Measurements from ENCODE around the gene ANKRD10. TPM values are rescaled to one million over a fixed set of nuclear protein-coding genes. Genes with fewer than 3 reads are reported as not detected.

The ANKRD10 gene
- total RNA-seq, 6 experiments from 2014 or later, result 40.4 to 56.2 (median 44.3) TPM

GRCh38 chr13:110845520-110845919, 69.3 kb downstream of the ANKRD10 start:
- DNase-seq, result no peak
- intact Hi-C loops (cut with DNase I), result no loop called here
- Histone ChIP-seq H3K27me3 (no peaks in the 10 kb centered on the region), H3K27ac (no peak overlapping the region), H3K9me3 (no peaks in the 10 kb centered on the region), H3K4me3 (no peak overlapping the region), H3K36me3 (no peaks in the 10 kb centered on the region), H3K4me1 (no peaks in the 10 kb centered on the region)
- no peak for ATAC-seq
- TF ChIP-seq POLR2A (IDR thresholded peaks at IDR 0.05), result no peak
- TF ChIP-seq CTCF (IDR thresholded peaks at IDR 0.05), result no peak
- WGBS (ENCODE audit: insufficient coverage, low coverage, low lambda C conversion rate, missing lambda C conversion rate), result 40% methylated on average over 3 of the region's 3 CpGs

- DNase-seq (no peak), ATAC-seq (no peak)
- no peak for TF ChIP-seq CTCF (IDR thresholded peaks at IDR 0.05)
- TF ChIP-seq POLR2A (IDR thresholded peaks at IDR 0.05), result no peak
- WGBS (ENCODE audit: insufficient coverage, low coverage, low lambda C conversion rate, missing lambda C conversion rate), result 51% methylated on average over 3 of the region's 3 CpGs
- Histone ChIP-seq H3K4me1 (no peaks in the 10 kb centered on the region), H3K9me3 (no peaks in the 10 kb centered on the region), H3K4me3 (no peak overlapping the region), H3K36me3 (no peaks in the 10 kb centered on the region), H3K27ac (no peak overlapping the region), H3K27me3 (no peaks in the 10 kb centered on the region)
- intact Hi-C loops (cut with DNase I), result no loop called here
Measured at GRCh38 chr13:110841846-110842245, 73.0 kb downstream of the ANKRD10 start.

GRCh38 chr13:110841406-110841805, 73.5 kb downstream of the ANKRD10 start:
- H3K4me1 ChIP-seq, result peaks cover 0 to 2% (median under 1%) of the 10 kb centered on the region in 4 donors
- intact Hi-C loops (cut with DNase I), result no loop called here
- no peak for TF ChIP-seq CTCF (IDR thresholded peaks at IDR 0.05)
- TF ChIP-seq POLR2A (IDR thresholded peaks at IDR 0.05), result no peak
- WGBS (ENCODE audit: insufficient coverage, low coverage, low lambda C conversion rate, missing lambda C conversion rate), result 67% methylated on average over 2 of the region's 2 CpGs
- H3K9me3 ChIP-seq, result no peaks in the 10 kb centered on the region
- H3K27me3 ChIP-seq, result no peaks in the 10 kb centered on the region
- DNase-seq (no peak), ATAC-seq (no peak)
- H3K36me3 ChIP-seq, result no peaks in the 10 kb centered on the region
- no peak overlapping the region for H3K27ac ChIP-seq
- no peak overlapping the region for H3K4me3 ChIP-seq

GRCh38 chr13:110838867-110839538, 75.9 kb downstream of the ANKRD10 start:
- intact Hi-C loops (cut with DNase I), result no loop called here
- no peaks in the 10 kb centered on the region for H3K9me3 ChIP-seq
- H3K27me3 ChIP-seq, result no peaks in the 10 kb centered on the region
- WGBS (ENCODE audit: insufficient coverage, low coverage, low lambda C conversion rate, missing lambda C conversion rate), result 87% methylated on average over 4 of the region's 4 CpGs
- H3K27ac ChIP-seq, result no peak overlapping the region
- ATAC-seq, result no peak
- H3K4me1 ChIP-seq, result peaks cover 0 to 13% (median 4%) of the 10 kb centered on the region in 4 donors
- TF ChIP-seq POLR2A (IDR thresholded peaks at IDR 0.05) (no peak), CTCF (IDR thresholded peaks at IDR 0.05) (no peak)
- H3K36me3 ChIP-seq, result no peaks in the 10 kb centered on the region
- H3K4me3 ChIP-seq, result no peak overlapping the region
- no peak for DNase-seq
